NB4 (cell line): ENCODE data around the gene ISM1.

Source experiments
- MYC ChIP-seq: IDR thresholded peaks from 2 replicates; pipeline ENCODE4 v1.6.1; 2011; ENCODE audit warnings: low read depth, low read length
- POLR2A ChIP-seq: IDR thresholded peaks from 2 replicates; pipeline ENCODE4 v1.6.1; 2011; ENCODE audit warnings: mild to moderate bottlenecking; ENCODE audit not compliant: insufficient read length; ENCODE audit errors: extremely low read depth
- TF ChIP-seq, protein P1 (sequence below): IDR thresholded peaks from one replicate; pipeline ENCODE4 v1.5.1; 2012; ENCODE audit warnings: low read depth, low read length
- TF ChIP-seq, protein P2 (sequence below): IDR thresholded peaks from 2 replicates; pipeline ENCODE4 v1.6.1; 2011; ENCODE audit warnings: low read depth, low read length

DNA sequence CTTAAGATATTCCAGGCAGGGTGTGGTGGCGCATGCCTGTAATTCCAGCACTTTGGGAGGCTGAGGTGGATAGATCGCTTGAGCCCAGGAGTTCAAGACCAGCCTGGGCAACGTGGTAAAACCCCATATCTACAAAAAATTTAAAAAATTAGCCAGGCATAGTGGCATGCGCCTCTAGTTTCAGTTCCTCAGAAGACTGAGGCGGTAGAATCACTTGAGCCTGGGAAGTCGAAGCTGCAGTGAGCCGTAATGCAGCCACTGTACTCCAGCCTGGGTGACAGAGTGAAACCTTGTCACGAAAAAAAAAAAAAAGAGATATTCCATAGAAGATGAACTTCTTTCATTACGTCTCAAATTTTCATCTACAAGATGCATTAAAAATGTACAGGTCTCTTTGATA, 46.7 kb upstream of the ISM1 start:
- TF ChIP-seq, protein P1, sequence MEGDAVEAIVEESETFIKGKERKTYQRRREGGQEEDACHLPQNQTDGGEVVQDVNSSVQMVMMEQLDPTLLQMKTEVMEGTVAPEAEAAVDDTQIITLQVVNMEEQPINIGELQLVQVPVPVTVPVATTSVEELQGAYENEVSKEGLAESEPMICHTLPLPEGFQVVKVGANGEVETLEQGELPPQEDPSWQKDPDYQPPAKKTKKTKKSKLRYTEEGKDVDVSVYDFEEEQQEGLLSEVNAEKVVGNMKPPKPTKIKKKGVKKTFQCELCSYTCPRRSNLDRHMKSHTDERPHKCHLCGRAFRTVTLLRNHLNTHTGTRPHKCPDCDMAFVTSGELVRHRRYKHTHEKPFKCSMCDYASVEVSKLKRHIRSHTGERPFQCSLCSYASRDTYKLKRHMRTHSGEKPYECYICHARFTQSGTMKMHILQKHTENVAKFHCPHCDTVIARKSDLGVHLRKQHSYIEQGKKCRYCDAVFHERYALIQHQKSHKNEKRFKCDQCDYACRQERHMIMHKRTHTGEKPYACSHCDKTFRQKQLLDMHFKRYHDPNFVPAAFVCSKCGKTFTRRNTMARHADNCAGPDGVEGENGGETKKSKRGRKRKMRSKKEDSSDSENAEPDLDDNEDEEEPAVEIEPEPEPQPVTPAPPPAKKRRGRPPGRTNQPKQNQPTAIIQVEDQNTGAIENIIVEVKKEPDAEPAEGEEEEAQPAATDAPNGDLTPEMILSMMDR = no peak
- TF ChIP-seq, protein P2, sequence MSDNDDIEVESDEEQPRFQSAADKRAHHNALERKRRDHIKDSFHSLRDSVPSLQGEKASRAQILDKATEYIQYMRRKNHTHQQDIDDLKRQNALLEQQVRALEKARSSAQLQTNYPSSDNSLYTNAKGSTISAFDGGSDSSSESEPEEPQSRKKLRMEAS = no peak
- TF ChIP-seq POLR2A (no peak), MYC (no peak)
